PC-9 (cell line): ENCODE measurements around the gene DOCK2. TPM values are rescaled to one million over a fixed set of nuclear protein-coding genes. Genes with fewer than 3 reads are reported as not detected.

Experiments used
- BruUV-seq: library from RNA; stranded (reverse); fragments of 400-500 nt; replicated peaks from 2 replicates; lab custom pipeline; 2021; lab: Mats Ljungman, UMichigan
- CTCF ChIA-PET: fragments of 300-600 bp; sonication (Branson Sonifier 250); formaldehyde crosslinking; loops from one replicate; lab custom pipeline; 2022; ENCODE audit warnings: antibody characterized with exemption; lab: Charles Lee
- POLR2A ChIA-PET: fragments of 300-600 bp; sonication (Branson Sonifier 250); formaldehyde crosslinking; loops from one replicate; lab custom pipeline; 2022; ENCODE audit warnings: antibody characterized with exemption; ENCODE audit not compliant: unreplicated experiment; lab: Charles Lee
- DNase-seq, 2 experiments: peaks; one replicate each; pipeline versions ENCODE4 v3.0.0 to v3.0.0-alpha.2; 2015 to 2022; ENCODE audit warnings: mixed read lengths in 1 of 2
- H2AFZ ChIP-seq: fragments of 200-600 bp; sonication (generic); 2 replicates; pipeline ENCODE4 v1.8.1; 2017; ENCODE audit warnings: antibody characterized with exemption
- H3F3A ChIP-seq: fragments of 200-600 bp; sonication (generic); 2 replicates; pipeline ENCODE4 v1.8.1; 2017; ENCODE audit warnings: antibody characterized with exemption, mild to moderate bottlenecking, low read depth; ENCODE audit not compliant: insufficient read depth
- H3K27ac ChIP-seq: fragments of 200-600 bp; sonication (generic); 2 replicates; pipeline ENCODE4 v1.6.1; 2016; ENCODE audit warnings: mixed run types
- H3K27me3 ChIP-seq: fragments of 200-600 bp; sonication (generic); 2 replicates; pipeline ENCODE4 v1.6.1; 2016; ENCODE audit warnings: low read depth, mixed run types; ENCODE audit not compliant: insufficient read depth
- H3K36me3 ChIP-seq: fragments of 200-600 bp; sonication (generic); 2 replicates; pipeline ENCODE4 v1.6.1; 2016; ENCODE audit warnings: low read depth, mixed run types
- H3K4me1 ChIP-seq: fragments of 200-600 bp; sonication (generic); replicated peaks from 2 replicates; pipeline ENCODE4 v1.6.1; 2016; ENCODE audit warnings: mixed run types; ENCODE audit not compliant: insufficient read depth
- H3K4me2 ChIP-seq: fragments of 200-600 bp; sonication (generic); 2 replicates; pipeline ENCODE4 v1.6.1; 2017; ENCODE audit warnings: mixed run types
- H3K4me3 ChIP-seq: fragments of 200-600 bp; sonication (generic); 2 replicates; pipeline ENCODE4 v1.6.1; 2016; ENCODE audit warnings: mixed run types
- H3K79me2 ChIP-seq: fragments of 200-600 bp; sonication (generic); 2 replicates; pipeline ENCODE4 v1.6.1; 2017; ENCODE audit warnings: low read depth, mixed run types
- H3K9me2 ChIP-seq: fragments of 200-600 bp; sonication (generic); 2 replicates; pipeline ENCODE4 v1.8.1; 2017; ENCODE audit warnings: mild to moderate bottlenecking; ENCODE audit not compliant: insufficient read depth
- H3K9me3 ChIP-seq: fragments of 200-600 bp; sonication (generic); 2 replicates; pipeline ENCODE4 v1.8.1; 2016; ENCODE audit warnings: low read depth; ENCODE audit not compliant: insufficient read depth
- H4K20me1 ChIP-seq: fragments of 200-600 bp; sonication (generic); 2 replicates; pipeline ENCODE4 v1.8.1; 2017; ENCODE audit not compliant: insufficient read depth
- EZH2 ChIP-seq: fragments of 200-600 bp; sonication (generic); IDR thresholded peaks from 2 replicates; pipeline ENCODE4 v1.8.0; 2017; ENCODE audit warnings: antibody characterized with exemption, low read depth
- intact Hi-C: fragments of 100-400 bp; cut with micrococcal nuclease; formaldehyde crosslinking; loops from one replicate; pipeline ENCODE4 v1.10.0; 2022; ENCODE audit not compliant: unreplicated experiment
- total RNA-seq: library from RNA; stranded (reverse); gene quantifications from 2 replicates; pipeline ENCODE4 v1.2.3, GENCODE V29; 2021
- TF ChIP-seq, protein P1 (sequence below): fragments of 200-600 bp; sonication (generic); conservative IDR thresholded peaks from 2 replicates; pipeline ENCODE4 v1.6.1; 2017; ENCODE audit warnings: mixed run types, antibody characterized with exemption, mild to moderate bottlenecking, moderate library complexity

DOCK2 gene
- total RNA-seq, 1 experiment from 2014 or later: 0.41 TPM

DNA sequence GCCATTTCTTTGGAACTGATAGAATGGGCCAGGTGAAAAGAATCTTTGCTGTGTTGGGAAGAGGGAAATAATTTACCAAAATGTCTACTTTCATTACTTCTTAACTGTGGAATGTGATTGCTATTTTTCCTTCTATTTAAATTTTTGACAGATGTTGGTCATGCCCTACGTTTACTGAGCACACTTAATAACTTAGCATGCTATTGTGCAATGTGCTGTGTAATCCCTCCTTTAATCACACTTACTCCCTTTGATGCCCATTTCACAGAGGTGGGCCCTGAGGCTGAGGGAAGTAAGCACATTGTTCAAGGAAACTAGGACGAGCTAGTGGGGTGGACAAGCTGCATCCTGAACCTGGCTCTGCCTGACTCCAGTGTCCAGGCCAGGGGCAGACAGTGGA, 391.0 kb downstream of the DOCK2 start:
- H3K4me3 ChIP-seq: no peak overlapping the region
- H3K4me2 ChIP-seq: no peak overlapping the region
- no peak overlapping the region for H3K27ac ChIP-seq
- no peaks in the 10 kb centered on the region; the same call in 1 of the 2 replicates for H3K9me2 ChIP-seq
- no peak for DNase-seq
- no peaks in the 10 kb centered on the region for H3K4me1 ChIP-seq
- CTCF ChIA-PET: no interaction called here
- H3K79me2 ChIP-seq: no peaks in the 10 kb centered on the region
- H3K36me3 ChIP-seq: no peaks in the 10 kb centered on the region
- no peaks in the 10 kb centered on the region for H3F3A ChIP-seq
- POLR2A ChIA-PET: no interaction called here
- no peak overlapping the region for H2AFZ ChIP-seq
- intact Hi-C loops: no loop called here
- no TSS peak for BruUV-seq
- no peak for TF ChIP-seq EZH2
- TF ChIP-seq, protein P1, sequence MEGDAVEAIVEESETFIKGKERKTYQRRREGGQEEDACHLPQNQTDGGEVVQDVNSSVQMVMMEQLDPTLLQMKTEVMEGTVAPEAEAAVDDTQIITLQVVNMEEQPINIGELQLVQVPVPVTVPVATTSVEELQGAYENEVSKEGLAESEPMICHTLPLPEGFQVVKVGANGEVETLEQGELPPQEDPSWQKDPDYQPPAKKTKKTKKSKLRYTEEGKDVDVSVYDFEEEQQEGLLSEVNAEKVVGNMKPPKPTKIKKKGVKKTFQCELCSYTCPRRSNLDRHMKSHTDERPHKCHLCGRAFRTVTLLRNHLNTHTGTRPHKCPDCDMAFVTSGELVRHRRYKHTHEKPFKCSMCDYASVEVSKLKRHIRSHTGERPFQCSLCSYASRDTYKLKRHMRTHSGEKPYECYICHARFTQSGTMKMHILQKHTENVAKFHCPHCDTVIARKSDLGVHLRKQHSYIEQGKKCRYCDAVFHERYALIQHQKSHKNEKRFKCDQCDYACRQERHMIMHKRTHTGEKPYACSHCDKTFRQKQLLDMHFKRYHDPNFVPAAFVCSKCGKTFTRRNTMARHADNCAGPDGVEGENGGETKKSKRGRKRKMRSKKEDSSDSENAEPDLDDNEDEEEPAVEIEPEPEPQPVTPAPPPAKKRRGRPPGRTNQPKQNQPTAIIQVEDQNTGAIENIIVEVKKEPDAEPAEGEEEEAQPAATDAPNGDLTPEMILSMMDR: no peak
- H4K20me1 ChIP-seq: no peaks in the 10 kb centered on the region
- no peaks in the 10 kb centered on the region for H3K9me3 ChIP-seq
- no peaks in the 10 kb centered on the region for H3K27me3 ChIP-seq

GRCh38 chr5:170034231-170034630, 397.2 kb downstream of the DOCK2 start:
- H3K9me2 ChIP-seq: no peaks in the 10 kb centered on the region
- no peak overlapping the region for H3K4me3 ChIP-seq
- H3F3A ChIP-seq: no peaks in the 10 kb centered on the region
- no peak for TF ChIP-seq EZH2
- TF ChIP-seq, protein P1: no peak
- POLR2A ChIA-PET: no interaction called here
- H2AFZ ChIP-seq: no peak overlapping the region
- no peaks in the 10 kb centered on the region for H3K4me1 ChIP-seq
- H4K20me1 ChIP-seq: no peaks in the 10 kb centered on the region
- CTCF ChIA-PET: no interaction called here
- no peaks in the 10 kb centered on the region for H3K27me3 ChIP-seq
- no TSS peak for BruUV-seq
- intact Hi-C loops: no loop called here
- H3K27ac ChIP-seq: no peak overlapping the region
- H3K9me3 ChIP-seq: no peaks in the 10 kb centered on the region
- H3K4me2 ChIP-seq: no peak overlapping the region
- no peaks in the 10 kb centered on the region for H3K36me3 ChIP-seq
- DNase-seq: no peak
- H3K79me2 ChIP-seq: no peaks in the 10 kb centered on the region

DNA sequence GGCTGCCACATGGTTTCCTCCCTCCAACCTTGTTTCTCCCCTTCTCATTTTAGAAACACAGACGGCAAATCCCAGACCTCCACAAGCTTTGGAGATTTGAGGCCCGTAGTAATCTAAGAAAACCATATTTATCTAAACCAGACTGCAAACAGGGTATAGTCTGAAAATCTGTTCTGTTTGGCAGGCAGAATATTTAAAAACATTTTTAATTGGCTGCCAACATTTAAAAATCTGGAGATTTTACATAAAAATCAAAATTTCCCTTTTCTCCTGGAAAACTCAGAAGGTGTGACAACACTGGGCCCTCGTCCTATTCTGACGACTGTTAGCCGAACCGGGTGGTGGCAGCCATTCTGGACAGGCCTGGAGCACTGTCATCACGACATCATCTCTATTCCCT, 401.2 kb downstream of the DOCK2 start:
- Histone ChIP-seq H2AFZ (no peak overlapping the region), H3K4me3 (no peak overlapping the region), H3F3A (no peaks in the 10 kb centered on the region), H3K4me2 (no peak overlapping the region), H3K27ac (no peak overlapping the region), H3K9me3 (no peaks in the 10 kb centered on the region), H3K36me3 (no peaks in the 10 kb centered on the region), H3K9me2 (no peaks in the 10 kb centered on the region), H3K27me3 (no peaks in the 10 kb centered on the region), H4K20me1 (no peaks in the 10 kb centered on the region), H3K4me1 (no peaks in the 10 kb centered on the region), H3K79me2 (no peaks in the 10 kb centered on the region)
- DNase-seq: no peak
- CTCF ChIA-PET: no interaction called here
- POLR2A ChIA-PET: no interaction called here
- TF ChIP-seq EZH2: no peak
- TF ChIP-seq, protein P1: no peak
- intact Hi-C loops: no loop called here
- BruUV-seq: no TSS peak
